Measurements from ENCODE around the gene SYNGR4.
"Not testable (repeated sequence)": the region's sequence is repeated elsewhere in the genome, so short reads cannot be mapped to it uniquely, and the experiment has no call there.

SYNGR4 gene

GRCh38 chr19:48390188-48391099, 26.3 kb downstream of the SYNGR4 start:
- H3K4me3 ChIP-seq (ENCODE audit: control insufficient read depth, low read depth, low read length), result peak overlapping the region; percentile 74
- peak; percentile 72 for TF ChIP-seq CTCF (IDR thresholded peaks at IDR 0.05; ENCODE audit: control insufficient read depth, insufficient read depth, low read depth, low read length, missing control alignments)
- DNase-seq (ENCODE audit: low read depth), result no peak

GRCh38 chr19:48391100-48392005, 27.2 kb downstream of the SYNGR4 start, which contains the start of gene KDELR1:
KDELR1 (minus strand) TSS chr19:48391551; CDS start chr19:48391358, 193 bp downstream.
- peak within 1 kb of the TSS; percentile 74 for H3K4me3 ChIP-seq (ENCODE audit: control insufficient read depth, low read depth, low read length)
- TF ChIP-seq CTCF (IDR thresholded peaks at IDR 0.05; ENCODE audit: control insufficient read depth, insufficient read depth, low read depth, low read length, missing control alignments), result peak; percentile 97
- DNase-seq (ENCODE audit: low read depth), result no peak

DNA sequence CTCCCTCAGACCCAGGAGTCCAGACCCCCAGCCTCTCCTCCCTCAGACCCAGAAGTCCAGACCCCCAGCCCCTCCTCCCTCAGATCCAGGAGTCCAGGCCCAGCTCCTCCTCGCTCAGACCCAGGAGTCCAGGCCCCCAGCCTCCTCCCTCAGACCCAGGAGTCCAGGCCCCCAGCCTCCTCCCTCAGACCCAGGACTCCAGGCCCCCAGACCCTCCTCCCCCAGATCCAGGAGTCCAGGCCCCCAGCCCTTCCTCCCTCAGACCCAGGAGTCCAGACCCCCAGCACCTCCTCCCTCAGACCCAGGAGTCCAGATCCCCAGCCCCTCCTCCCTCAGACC, 27.8 kb downstream of the SYNGR4 start:
- not testable (repeated sequence) for DNase-seq (ENCODE audit: low read depth); H3K4me3 ChIP-seq (ENCODE audit: control insufficient read depth, low read depth, low read length)

DNA sequence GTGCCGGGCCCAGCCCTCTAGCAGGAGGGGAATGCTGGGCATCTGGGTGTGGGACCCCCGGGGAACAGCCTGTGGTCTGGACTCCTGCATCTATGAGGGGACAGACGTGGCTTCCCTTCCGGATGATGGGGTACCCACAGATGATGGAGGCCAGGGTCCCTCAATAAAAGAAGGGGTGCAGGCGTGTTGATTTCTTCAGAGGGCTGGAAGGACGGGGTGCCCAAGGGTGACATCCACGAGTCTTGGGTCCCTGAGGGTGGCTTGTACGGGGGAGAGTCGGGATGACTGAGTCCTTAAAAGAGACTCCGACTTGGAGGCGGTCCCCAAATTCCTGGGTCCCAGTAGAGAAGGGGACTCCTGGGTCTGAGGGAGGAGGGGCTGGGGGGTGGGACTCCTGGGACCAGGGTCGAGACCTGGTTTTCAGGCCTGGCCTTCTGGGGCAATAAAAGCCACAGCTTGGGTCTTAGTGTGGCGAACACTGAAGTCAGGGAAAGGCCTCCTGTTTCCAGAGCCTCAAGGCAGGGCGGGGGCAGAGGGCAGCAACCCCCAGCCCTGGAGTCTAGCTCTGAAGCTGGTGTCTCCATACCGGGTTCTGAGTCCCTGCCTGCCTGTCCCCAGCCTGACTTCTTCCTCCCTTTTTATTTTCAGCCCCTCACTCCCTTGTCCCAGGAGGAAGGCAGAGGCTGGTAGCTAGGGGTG, 28.8 kb downstream of the SYNGR4 start:
- DNase-seq (ENCODE audit: low read depth), result no peak
- no peak overlapping the region for H3K4me3 ChIP-seq (ENCODE audit: control insufficient read depth, low read depth, low read length)
- no peak for TF ChIP-seq CTCF (IDR thresholded peaks at IDR 0.05; ENCODE audit: control insufficient read depth, insufficient read depth, low read depth, low read length, missing control alignments)

DNA sequence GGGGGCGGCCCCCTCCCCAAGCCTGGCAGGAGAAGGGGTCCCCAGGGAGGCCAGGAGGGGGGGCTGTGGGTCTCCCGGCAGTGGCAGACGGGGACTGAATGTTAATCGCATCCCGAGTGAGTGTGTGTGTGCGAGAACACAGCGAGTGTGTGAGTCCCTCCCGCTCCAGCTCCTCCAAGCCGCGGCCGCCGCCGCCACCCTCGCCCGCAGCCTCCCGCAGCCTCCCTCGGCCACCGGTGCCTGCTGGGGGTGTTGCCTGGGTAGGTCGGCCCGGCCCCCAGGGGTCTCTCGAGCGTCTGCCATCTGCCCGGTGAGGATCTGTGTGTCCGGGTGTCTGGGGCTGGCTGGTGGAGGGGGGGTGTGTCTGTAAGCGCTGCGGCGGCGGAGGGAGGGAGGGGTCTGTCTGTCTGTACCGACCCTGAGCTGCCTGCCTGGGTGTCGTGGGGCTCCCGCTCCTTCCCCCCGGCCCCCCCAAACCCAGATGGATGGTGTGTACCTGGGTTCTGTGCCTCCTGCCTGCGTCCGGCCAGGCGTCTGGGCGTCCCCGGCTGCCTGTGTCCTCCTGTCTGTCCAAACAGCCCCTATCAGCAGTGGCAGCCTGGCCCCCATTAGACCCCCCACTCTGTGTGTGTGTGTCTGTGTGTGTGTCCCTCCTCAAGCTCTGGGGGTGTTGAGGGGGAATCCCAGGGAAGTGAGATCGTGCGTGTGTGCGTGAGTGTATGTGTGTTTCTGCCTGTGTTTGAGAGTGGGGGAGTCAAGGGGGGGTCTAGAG, 29.6 kb downstream of the SYNGR4 start, which contains the start of gene GRIN2D:
Gene GRIN2D (plus strand): TSS at position 110 of the 772 bp plus-strand sequence. CDS start 4,725 bp downstream, outside the sequence.
- no peak for TF ChIP-seq CTCF (IDR thresholded peaks at IDR 0.05; ENCODE audit: control insufficient read depth, insufficient read depth, low read depth, low read length, missing control alignments)
- DNase-seq (ENCODE audit: low read depth), result no peak
- peak within 1 kb of the TSS; percentile 32 for H3K4me3 ChIP-seq (ENCODE audit: control insufficient read depth, low read depth, low read length)

- DNase-seq (ENCODE audit: low read depth), result no peak
- H3K4me3 ChIP-seq (ENCODE audit: control insufficient read depth, low read depth, low read length), result peak overlapping the region; percentile 32
- no peak for TF ChIP-seq CTCF (IDR thresholded peaks at IDR 0.05; ENCODE audit: control insufficient read depth, insufficient read depth, low read depth, low read length, missing control alignments)
Observed at GRCh38 chr19:48394331-48395169, 30.4 kb downstream of the SYNGR4 start.

Data from AG09309 (cell line).